Epidermal melanocyte (primary cell): Measurements from ENCODE around the gene DNAJA4.

Experiments used
- DNase-seq: peaks from one replicate; pipeline ENCODE4 v3.0.0; 2011; ENCODE audit warnings: low spot score; ENCODE audit not compliant: insufficient read length

Gene DNAJA4

GRCh38 chr15:78264304-78265136 is at the start of gene DNAJA4:
Gene DNAJA4, plus strand, starts transcription at chr15:78264562. Its CDS starts 202 bp downstream, at chr15:78264764.
- DNase-seq = peak; percentile 64

- DNase-seq = no peak
Observed at GRCh38 chr15:78216276-78217104, 47.9 kb upstream of the DNAJA4 start.

- no peak for DNase-seq
Observed at GRCh38 chr15:78220713-78221112, 43.6 kb upstream of the DNAJA4 start.

- DNase-seq = no peak
Observed at GRCh38 chr15:78222745-78223395, 41.5 kb upstream of the DNAJA4 start.

- no peak for DNase-seq
Observed at GRCh38 chr15:78223396-78224022, 40.9 kb upstream of the DNAJA4 start.

GRCh38 chr15:78224023-78224411 is 40.3 kb upstream of the DNAJA4 start:
- DNase-seq = no peak

- DNase-seq = no peak
Observed at GRCh38 chr15:78225783-78226541, 38.4 kb upstream of the DNAJA4 start.

- DNase-seq = no peak
Observed at GRCh38 chr15:78228356-78228996, 35.9 kb upstream of the DNAJA4 start.

GRCh38 chr15:78229431-78230406 is 34.6 kb upstream of the DNAJA4 start:
- DNase-seq = no peak

- no peak for DNase-seq
Observed at GRCh38 chr15:78232951-78233350, 31.4 kb upstream of the DNAJA4 start.

- no peak for DNase-seq
Observed at GRCh38 chr15:78233496-78233895, 30.9 kb upstream of the DNAJA4 start.

GRCh38 chr15:78234515-78235040 is 29.8 kb upstream of the DNAJA4 start, which contains the start of gene ACSBG1:
Gene ACSBG1, minus strand, starts transcription at chr15:78234565. Its CDS starts 64 bp downstream, at chr15:78234501.
- DNase-seq = peak; percentile 81

- no peak for DNase-seq
Observed at GRCh38 chr15:78236491-78236890, 27.9 kb upstream of the DNAJA4 start.

GRCh38 chr15:78237146-78237545 is 27.2 kb upstream of the DNAJA4 start:
- DNase-seq = no peak

- DNase-seq = no peak
Observed at GRCh38 chr15:78239811-78240210, 24.6 kb upstream of the DNAJA4 start.

GRCh38 chr15:78241017-78241416 is 23.3 kb upstream of the DNAJA4 start:
- DNase-seq = peak; percentile 92

GRCh38 chr15:78242128-78242527 is 22.2 kb upstream of the DNAJA4 start:
- DNase-seq = no peak

- DNase-seq = no peak
Observed at GRCh38 chr15:78243058-78243457, 21.3 kb upstream of the DNAJA4 start.
